ENCODE measurements around the gene HOXA9.
A peak's percentile ranks its signal among the peaks of the same experiment; 100 is the strongest.

HOXA9 gene

DNA sequence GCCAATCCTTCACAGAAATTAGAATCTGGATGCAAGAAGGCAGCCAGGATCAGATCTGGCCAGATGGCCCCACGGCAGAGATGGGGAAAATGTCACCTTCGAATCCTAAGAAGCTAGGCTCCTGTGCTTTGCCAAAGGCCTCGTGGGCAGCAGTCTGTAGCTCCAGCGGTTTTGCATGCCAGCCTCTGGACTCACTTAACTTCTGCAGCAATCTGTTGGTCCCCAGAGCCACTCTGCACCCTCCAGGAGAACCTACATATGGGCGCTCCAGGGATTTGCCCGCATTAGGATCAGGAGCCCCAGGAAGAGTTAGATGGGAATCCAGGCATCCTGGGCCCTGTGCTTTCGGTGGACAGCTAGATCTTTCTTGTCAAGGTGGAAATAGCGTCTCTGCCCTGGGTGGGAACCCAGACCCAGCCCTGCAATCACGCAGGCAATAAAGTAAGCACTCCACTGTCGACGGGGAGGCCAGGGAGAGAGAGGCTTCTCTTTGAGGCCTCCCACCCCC, 44.6 kb upstream of the HOXA9 start:
- H2BK120ac ChIP-seq (ENCODE audit: low read depth, low read length), result no peak overlapping the region
- no peak overlapping the region for H3K14ac ChIP-seq (ENCODE audit: low read length in 2 of 2)
- no peaks in the 10 kb centered on the region for H3K36me3 ChIP-seq (ENCODE audit: control insufficient read depth in 1 of 2, insufficient read depth in 2 of 2, low read depth in 1 of 2, low read length in 2 of 2)
- DNase-seq, result no peak
- H3K9ac ChIP-seq (ENCODE audit: low read length), result no peak overlapping the region
- H4K8ac ChIP-seq (ENCODE audit: low read length), result no peak overlapping the region
- no peak overlapping the region for H2BK15ac ChIP-seq (ENCODE audit: low read depth, poor library complexity, severe bottlenecking)
- no peak overlapping the region for H2AFZ ChIP-seq (ENCODE audit: low read depth, low read length)
- no peak overlapping the region for H3K27ac ChIP-seq (ENCODE audit: low read length, poor library complexity, severe bottlenecking)
- no peak overlapping the region for H4K91ac ChIP-seq (ENCODE audit: low read length)
- peaks cover 93 to 95% of the 10 kb centered on the region in 2 experiments for H3K27me3 ChIP-seq (ENCODE audit: control insufficient read depth in 1 of 2, insufficient read depth in 1 of 2, low read length in 2 of 2)
- no peak overlapping the region for H2AK5ac ChIP-seq (ENCODE audit: low read length, severe bottlenecking)
- H3K18ac ChIP-seq (ENCODE audit: low read depth in 1 of 2, low read length in 2 of 2), result no peak overlapping the region
- peak overlapping the region; percentile 67 for H3K4me2 ChIP-seq (ENCODE audit: low read length, poor library complexity, severe bottlenecking)
- WGBS, result 40% methylated on average over 11 of the region's 11 CpGs
- no peak overlapping the region for H2BK12ac ChIP-seq (ENCODE audit: low read length in 2 of 2)
- H2BK5ac ChIP-seq (ENCODE audit: low read depth, low read length, poor library complexity, severe bottlenecking), result no peak overlapping the region
- H3K79me1 ChIP-seq (replicated peaks; ENCODE audit: low read length, poor library complexity, severe bottlenecking), result no peaks in the 10 kb centered on the region
- H3K4ac ChIP-seq (ENCODE audit: low read depth in 1 of 2, low read length in 2 of 2), result no peak overlapping the region
- H3K9me3 ChIP-seq (ENCODE audit: control insufficient read depth, low read length), result no peaks in the 10 kb centered on the region
- peak overlapping the region in 1 of 2 experiments; percentile 72 for H3K4me3 ChIP-seq (ENCODE audit: insufficient read depth in 1 of 2, low read depth in 1 of 2, low read length in 2 of 2)
- no peak overlapping the region for H3K23ac ChIP-seq (ENCODE audit: low read length in 2 of 2)
- H3K4me1 ChIP-seq (ENCODE audit: control insufficient read depth, insufficient read depth, low read depth, low read length), result peaks cover 26% of the 10 kb centered on the region

DNA sequence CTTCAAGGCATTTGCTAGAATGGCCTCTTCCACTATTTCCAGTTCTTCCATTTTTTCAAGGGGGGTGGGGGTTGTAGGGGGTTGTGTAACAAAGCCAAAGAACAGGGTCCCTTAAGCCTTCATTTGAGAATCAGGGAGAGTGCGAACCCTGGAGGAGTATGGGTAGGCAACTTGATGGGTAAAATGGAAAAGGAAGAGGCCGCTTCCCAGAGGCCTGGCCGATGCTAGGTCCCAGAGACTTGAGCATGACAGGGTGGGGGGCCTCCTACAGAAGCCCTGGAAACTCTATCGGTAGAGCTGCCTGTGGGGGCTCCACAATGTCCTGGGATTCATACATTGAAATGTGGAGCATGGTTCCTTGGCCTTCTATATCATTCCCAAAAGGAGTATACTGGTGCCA, 43.7 kb upstream of the HOXA9 start:
- Histone ChIP-seq H2BK120ac (ENCODE audit: low read depth, low read length) (no peak overlapping the region), H4K8ac (ENCODE audit: low read length) (no peak overlapping the region), H2BK15ac (ENCODE audit: low read depth, poor library complexity, severe bottlenecking) (no peak overlapping the region), H3K9ac (ENCODE audit: low read length) (no peak overlapping the region), H2BK5ac (ENCODE audit: low read depth, low read length, poor library complexity, severe bottlenecking) (no peak overlapping the region), H2AFZ (ENCODE audit: low read depth, low read length) (no peak overlapping the region), H3K27me3 (ENCODE audit: control insufficient read depth in 1 of 2, insufficient read depth in 1 of 2, low read length in 2 of 2) (peaks cover 93 to 95% of the 10 kb centered on the region in 2 experiments), H4K91ac (ENCODE audit: low read length) (no peak overlapping the region), H2AK5ac (ENCODE audit: low read length, severe bottlenecking) (no peak overlapping the region), H3K36me3 (ENCODE audit: control insufficient read depth in 1 of 2, insufficient read depth in 2 of 2, low read depth in 1 of 2, low read length in 2 of 2) (no peaks in the 10 kb centered on the region), H3K9me3 (ENCODE audit: control insufficient read depth, low read length) (no peaks in the 10 kb centered on the region), H2BK12ac (ENCODE audit: low read length in 2 of 2) (no peak overlapping the region), H3K23ac (ENCODE audit: low read length in 2 of 2) (no peak overlapping the region), H3K4ac (ENCODE audit: low read depth in 1 of 2, low read length in 2 of 2) (no peak overlapping the region), H3K14ac (ENCODE audit: low read length in 2 of 2) (no peak overlapping the region), H3K4me1 (ENCODE audit: control insufficient read depth, insufficient read depth, low read depth, low read length) (peaks cover 28% of the 10 kb centered on the region), H3K4me3 (ENCODE audit: insufficient read depth in 1 of 2, low read depth in 1 of 2, low read length in 2 of 2) (no peak overlapping the region), H3K4me2 (ENCODE audit: low read length, poor library complexity, severe bottlenecking) (no peak overlapping the region), H3K18ac (ENCODE audit: low read depth in 1 of 2, low read length in 2 of 2) (no peak overlapping the region), H3K79me1 (replicated peaks; ENCODE audit: low read length, poor library complexity, severe bottlenecking) (no peaks in the 10 kb centered on the region), H3K27ac (ENCODE audit: low read length, poor library complexity, severe bottlenecking) (no peak overlapping the region)
- no peak for DNase-seq
- WGBS, result 83% methylated on average over 4 of the region's 4 CpGs

DNA sequence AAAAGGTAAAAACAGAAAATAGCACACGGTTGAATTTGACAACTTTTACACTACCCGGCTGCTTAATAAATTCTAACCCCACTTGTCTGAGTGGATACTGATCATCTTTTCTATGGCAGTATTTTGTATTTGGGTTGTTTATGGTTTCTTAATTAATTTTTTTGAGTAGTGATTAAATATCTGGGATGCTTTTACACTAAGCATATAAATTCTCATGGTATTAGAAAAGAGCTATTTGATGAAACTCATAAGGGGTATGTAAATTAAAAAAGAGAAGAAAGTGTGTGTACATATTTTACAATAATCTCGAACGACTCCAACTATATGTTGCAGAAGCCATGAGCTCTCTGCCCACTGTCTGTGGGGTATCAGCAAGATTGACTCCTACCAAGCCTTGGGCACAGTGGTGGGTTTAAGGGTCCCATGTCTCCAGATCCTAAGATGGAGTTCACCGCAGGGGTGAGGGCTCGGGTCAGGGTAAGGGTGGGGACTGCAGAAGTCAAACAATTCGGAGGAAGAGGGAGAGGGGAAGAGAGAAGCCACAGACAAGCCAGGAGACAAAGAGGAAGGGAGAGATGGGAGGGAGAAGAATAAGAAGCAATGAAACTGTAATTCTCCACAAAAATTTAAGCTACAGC, 42.1 kb upstream of the HOXA9 start:
- Histone ChIP-seq H3K4ac (ENCODE audit: low read depth in 1 of 2, low read length in 2 of 2) (no peak overlapping the region), H3K9ac (ENCODE audit: low read length) (no peak overlapping the region), H3K4me3 (ENCODE audit: insufficient read depth in 1 of 2, low read depth in 1 of 2, low read length in 2 of 2) (no peak overlapping the region), H2BK5ac (ENCODE audit: low read depth, low read length, poor library complexity, severe bottlenecking) (no peak overlapping the region), H3K4me1 (ENCODE audit: control insufficient read depth, insufficient read depth, low read depth, low read length) (peaks cover 20% of the 10 kb centered on the region), H3K23ac (ENCODE audit: low read length in 2 of 2) (no peak overlapping the region), H4K91ac (ENCODE audit: low read length) (no peak overlapping the region), H3K4me2 (ENCODE audit: low read length, poor library complexity, severe bottlenecking) (no peak overlapping the region), H3K9me3 (ENCODE audit: control insufficient read depth, low read length) (no peaks in the 10 kb centered on the region), H2BK120ac (ENCODE audit: low read depth, low read length) (no peak overlapping the region), H4K8ac (ENCODE audit: low read length) (no peak overlapping the region), H2BK12ac (ENCODE audit: low read length in 2 of 2) (no peak overlapping the region), H3K14ac (ENCODE audit: low read length in 2 of 2) (no peak overlapping the region), H3K27me3 (ENCODE audit: control insufficient read depth in 1 of 2, insufficient read depth in 1 of 2, low read length in 2 of 2) (peaks cover 95% of the 10 kb centered on the region in 2 experiments), H2BK15ac (ENCODE audit: low read depth, poor library complexity, severe bottlenecking) (no peak overlapping the region), H2AFZ (ENCODE audit: low read depth, low read length) (no peak overlapping the region), H3K79me1 (replicated peaks; ENCODE audit: low read length, poor library complexity, severe bottlenecking) (no peaks in the 10 kb centered on the region), H3K27ac (ENCODE audit: low read length, poor library complexity, severe bottlenecking) (no peak overlapping the region), H2AK5ac (ENCODE audit: low read length, severe bottlenecking) (no peak overlapping the region), H3K36me3 (ENCODE audit: control insufficient read depth in 1 of 2, insufficient read depth in 2 of 2, low read depth in 1 of 2, low read length in 2 of 2) (no peaks in the 10 kb centered on the region), H3K18ac (ENCODE audit: low read depth in 1 of 2, low read length in 2 of 2) (no peak overlapping the region)
- WGBS, result 10% methylated on average over 4 of the region's 7 CpGs
- no peak for DNase-seq

DNA sequence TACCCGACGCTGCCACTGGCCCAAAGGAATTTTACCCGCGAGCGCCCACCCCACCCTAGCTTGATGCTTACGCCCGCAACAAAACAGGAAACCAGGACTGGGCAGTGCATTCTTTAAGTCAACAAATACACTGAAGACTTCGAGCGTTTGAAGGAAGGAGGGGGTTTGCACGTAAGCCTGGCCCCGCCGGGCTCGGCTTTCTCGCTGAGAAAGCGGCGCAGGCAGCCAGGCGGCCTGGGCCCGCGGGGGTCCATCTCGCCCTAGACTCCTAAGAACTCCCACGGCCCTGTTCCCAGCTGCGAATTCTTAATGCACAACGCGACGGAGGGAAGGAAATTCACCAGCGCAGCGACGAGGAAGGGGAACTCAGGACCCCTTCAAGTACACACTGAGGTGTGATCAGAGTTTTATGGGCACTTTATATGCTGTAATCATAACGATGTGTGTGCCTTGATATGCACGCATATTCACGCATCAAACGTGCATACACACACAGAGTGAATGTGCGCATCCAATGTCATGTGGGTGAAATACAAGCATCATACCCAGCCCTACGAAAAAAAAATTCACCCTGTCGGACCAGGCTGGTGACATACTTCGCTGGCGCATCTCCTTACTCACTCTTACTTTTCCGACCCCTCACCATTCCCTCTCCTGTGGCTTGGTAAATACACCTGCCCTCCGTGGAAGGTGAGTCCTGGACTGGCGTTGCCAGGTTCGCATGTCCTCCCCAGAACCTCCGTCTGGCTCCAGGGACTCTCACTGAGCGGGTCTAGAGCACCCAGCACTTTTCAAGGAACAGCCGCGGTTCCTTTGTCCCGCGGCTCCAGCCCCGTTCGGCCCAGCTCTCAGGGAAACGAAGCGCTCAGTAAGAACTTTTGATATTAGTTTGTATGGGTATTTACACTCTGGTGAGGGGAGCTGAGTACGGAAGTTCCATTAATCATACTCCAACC, 40.3 kb upstream of the HOXA9 start:
- Histone ChIP-seq H2AK5ac (ENCODE audit: low read length, severe bottlenecking) (no peak overlapping the region), H3K79me1 (replicated peaks; ENCODE audit: low read length, poor library complexity, severe bottlenecking) (no peaks in the 10 kb centered on the region), H3K4me1 (ENCODE audit: control insufficient read depth, insufficient read depth, low read depth, low read length) (peaks cover 25% of the 10 kb centered on the region), H3K27ac (ENCODE audit: low read length, poor library complexity, severe bottlenecking) (no peak overlapping the region), H3K9me3 (ENCODE audit: control insufficient read depth, low read length) (no peaks in the 10 kb centered on the region), H2BK15ac (ENCODE audit: low read depth, poor library complexity, severe bottlenecking) (no peak overlapping the region), H2BK12ac (ENCODE audit: low read length in 2 of 2) (no peak overlapping the region), H4K91ac (ENCODE audit: low read length) (no peak overlapping the region), H3K27me3 (ENCODE audit: control insufficient read depth in 1 of 2, insufficient read depth in 1 of 2, low read length in 2 of 2) (peaks cover 95% of the 10 kb centered on the region in 2 experiments), H2AFZ (ENCODE audit: low read depth, low read length) (no peak overlapping the region), H4K8ac (ENCODE audit: low read length) (no peak overlapping the region), H3K36me3 (ENCODE audit: control insufficient read depth in 1 of 2, insufficient read depth in 2 of 2, low read depth in 1 of 2, low read length in 2 of 2) (no peaks in the 10 kb centered on the region), H3K4me2 (ENCODE audit: low read length, poor library complexity, severe bottlenecking) (peak overlapping the region; percentile 58), H3K9ac (ENCODE audit: low read length) (no peak overlapping the region), H3K23ac (ENCODE audit: low read length in 2 of 2) (peak overlapping the region in 1 of 2 experiments; percentile 34), H3K4ac (ENCODE audit: low read depth in 1 of 2, low read length in 2 of 2) (no peak overlapping the region), H3K4me3 (ENCODE audit: insufficient read depth in 1 of 2, low read depth in 1 of 2, low read length in 2 of 2) (peak overlapping the region in 1 of 2 experiments; percentile 68), H3K14ac (ENCODE audit: low read length in 2 of 2) (no peak overlapping the region), H3K18ac (ENCODE audit: low read depth in 1 of 2, low read length in 2 of 2) (no peak overlapping the region), H2BK120ac (ENCODE audit: low read depth, low read length) (no peak overlapping the region), H2BK5ac (ENCODE audit: low read depth, low read length, poor library complexity, severe bottlenecking) (no peak overlapping the region)
- peak; percentile 12 for DNase-seq
- WGBS, result 3% methylated on average over 44 of the region's 52 CpGs
